ENCODE results near the gene PRUNE2.

The PRUNE2 gene

GRCh38 chr9:76913467-76913866 lies 7.6 kb upstream of the PRUNE2 start:
- Mint-ChIP-seq H3K27me3 (ENCODE audit: low read depth) (peaks cover 20% of the 10 kb centered on the region), H3K27ac (no peak overlapping the region), H3K4me3 (no peak overlapping the region), H3K36me3 (ENCODE audit: low read depth) (no peaks in the 10 kb centered on the region), H3K4me1 (ENCODE audit: low read depth) (peaks cover 2% of the 10 kb centered on the region), H3K9me3 (no peaks in the 10 kb centered on the region)

GRCh38 chr9:76912636-76913275 lies 6.8 kb upstream of the PRUNE2 start:
- no peak overlapping the region for H3K27ac Mint-ChIP-seq
- no peak overlapping the region for H3K4me3 Mint-ChIP-seq
- peaks cover 2% of the 10 kb centered on the region for H3K4me1 Mint-ChIP-seq (ENCODE audit: low read depth)
- no peaks in the 10 kb centered on the region for H3K36me3 Mint-ChIP-seq (ENCODE audit: low read depth)
- H3K9me3 Mint-ChIP-seq = no peaks in the 10 kb centered on the region
- H3K27me3 Mint-ChIP-seq (ENCODE audit: low read depth) = peaks cover 25% of the 10 kb centered on the region

GRCh38 chr9:76911971-76912370 lies 6.1 kb upstream of the PRUNE2 start:
- H3K9me3 Mint-ChIP-seq = no peaks in the 10 kb centered on the region
- H3K4me3 Mint-ChIP-seq = no peak overlapping the region
- H3K36me3 Mint-ChIP-seq (ENCODE audit: low read depth) = no peaks in the 10 kb centered on the region
- peaks cover 33% of the 10 kb centered on the region for H3K27me3 Mint-ChIP-seq (ENCODE audit: low read depth)
- peaks cover 2% of the 10 kb centered on the region for H3K4me1 Mint-ChIP-seq (ENCODE audit: low read depth)
- H3K27ac Mint-ChIP-seq = no peak overlapping the region

- Mint-ChIP-seq H3K9me3 (no peaks in the 10 kb centered on the region), H3K27me3 (ENCODE audit: low read depth) (peaks cover 41% of the 10 kb centered on the region), H3K4me1 (ENCODE audit: low read depth) (peaks cover 2% of the 10 kb centered on the region), H3K27ac (no peak overlapping the region), H3K36me3 (ENCODE audit: low read depth) (no peaks in the 10 kb centered on the region), H3K4me3 (no peak overlapping the region)
Observed at GRCh38 chr9:76910861-76911260, 4.9 kb upstream of the PRUNE2 start.

GRCh38 chr9:76906647-76906975 lies 697 bp upstream of the PRUNE2 start:
- H3K27me3 Mint-ChIP-seq (ENCODE audit: low read depth) = peaks cover 64% of the 10 kb centered on the region
- no peak overlapping the region for H3K27ac Mint-ChIP-seq
- H3K9me3 Mint-ChIP-seq = no peaks in the 10 kb centered on the region
- H3K36me3 Mint-ChIP-seq (ENCODE audit: low read depth) = no peaks in the 10 kb centered on the region
- H3K4me1 Mint-ChIP-seq (ENCODE audit: low read depth) = no peaks in the 10 kb centered on the region
- no peak overlapping the region for H3K4me3 Mint-ChIP-seq

GRCh38 chr9:76904661-76905457 lies 1.1 kb downstream of the PRUNE2 start:
- Mint-ChIP-seq H3K27me3 (ENCODE audit: low read depth) (peaks cover 66% of the 10 kb centered on the region), H3K4me3 (no peak overlapping the region), H3K36me3 (ENCODE audit: low read depth) (no peaks in the 10 kb centered on the region), H3K4me1 (ENCODE audit: low read depth) (no peaks in the 10 kb centered on the region), H3K27ac (no peak overlapping the region), H3K9me3 (no peaks in the 10 kb centered on the region)

GRCh38 chr9:76902395-76902794 lies 3.5 kb downstream of the PRUNE2 start:
- Mint-ChIP-seq H3K27ac (no peak overlapping the region), H3K27me3 (ENCODE audit: low read depth) (peaks cover 49% of the 10 kb centered on the region), H3K36me3 (ENCODE audit: low read depth) (no peaks in the 10 kb centered on the region), H3K4me3 (no peak overlapping the region), H3K9me3 (no peaks in the 10 kb centered on the region), H3K4me1 (ENCODE audit: low read depth) (no peaks in the 10 kb centered on the region)

GRCh38 chr9:76901801-76902200 lies 4.1 kb downstream of the PRUNE2 start:
- no peak overlapping the region for H3K4me3 Mint-ChIP-seq
- no peaks in the 10 kb centered on the region for H3K36me3 Mint-ChIP-seq (ENCODE audit: low read depth)
- H3K27ac Mint-ChIP-seq = no peak overlapping the region
- H3K27me3 Mint-ChIP-seq (ENCODE audit: low read depth) = peaks cover 43% of the 10 kb centered on the region
- H3K4me1 Mint-ChIP-seq (ENCODE audit: low read depth) = no peaks in the 10 kb centered on the region
- no peaks in the 10 kb centered on the region for H3K9me3 Mint-ChIP-seq

- Mint-ChIP-seq H3K27ac (no peak overlapping the region), H3K9me3 (no peaks in the 10 kb centered on the region), H3K4me3 (no peak overlapping the region), H3K4me1 (ENCODE audit: low read depth) (no peaks in the 10 kb centered on the region), H3K27me3 (ENCODE audit: low read depth) (peaks cover 38% of the 10 kb centered on the region), H3K36me3 (ENCODE audit: low read depth) (no peaks in the 10 kb centered on the region)
Observed at GRCh38 chr9:76900884-76901440, 5.0 kb downstream of the PRUNE2 start.

- Mint-ChIP-seq H3K4me1 (ENCODE audit: low read depth) (no peaks in the 10 kb centered on the region), H3K36me3 (ENCODE audit: low read depth) (no peaks in the 10 kb centered on the region), H3K27me3 (ENCODE audit: low read depth) (peaks cover 18% of the 10 kb centered on the region), H3K4me3 (no peak overlapping the region), H3K9me3 (no peaks in the 10 kb centered on the region), H3K27ac (no peak overlapping the region)
Observed at GRCh38 chr9:76898786-76899185, 7.1 kb downstream of the PRUNE2 start.

- Mint-ChIP-seq H3K4me1 (ENCODE audit: low read depth) (no peaks in the 10 kb centered on the region), H3K36me3 (ENCODE audit: low read depth) (no peaks in the 10 kb centered on the region), H3K4me3 (no peak overlapping the region), H3K9me3 (no peaks in the 10 kb centered on the region), H3K27me3 (ENCODE audit: low read depth) (peaks cover 18% of the 10 kb centered on the region), H3K27ac (no peak overlapping the region)
Observed at GRCh38 chr9:76897804-76898525, 7.9 kb downstream of the PRUNE2 start.

- Mint-ChIP-seq H3K36me3 (ENCODE audit: low read depth) (no peaks in the 10 kb centered on the region), H3K27ac (no peak overlapping the region), H3K27me3 (ENCODE audit: low read depth) (peaks cover 3% of the 10 kb centered on the region), H3K4me1 (ENCODE audit: low read depth) (no peaks in the 10 kb centered on the region), H3K4me3 (no peak overlapping the region), H3K9me3 (no peaks in the 10 kb centered on the region)
Observed at GRCh38 chr9:76896035-76896434, 9.9 kb downstream of the PRUNE2 start.

GRCh38 chr9:76895186-76895585 lies 10.7 kb downstream of the PRUNE2 start:
- Mint-ChIP-seq H3K36me3 (ENCODE audit: low read depth) (no peaks in the 10 kb centered on the region), H3K27ac (no peak overlapping the region), H3K4me3 (no peak overlapping the region), H3K4me1 (ENCODE audit: low read depth) (no peaks in the 10 kb centered on the region), H3K27me3 (ENCODE audit: low read depth) (peaks cover 3% of the 10 kb centered on the region), H3K9me3 (no peaks in the 10 kb centered on the region)

GRCh38 chr9:76894198-76894597 lies 11.7 kb downstream of the PRUNE2 start:
- no peaks in the 10 kb centered on the region for H3K36me3 Mint-ChIP-seq (ENCODE audit: low read depth)
- H3K9me3 Mint-ChIP-seq = no peaks in the 10 kb centered on the region
- no peak overlapping the region for H3K4me3 Mint-ChIP-seq
- no peak overlapping the region for H3K27ac Mint-ChIP-seq
- peaks cover 3% of the 10 kb centered on the region for H3K27me3 Mint-ChIP-seq (ENCODE audit: low read depth)
- H3K4me1 Mint-ChIP-seq (ENCODE audit: low read depth) = no peaks in the 10 kb centered on the region

Data from T-helper 1 cell treated with Interleukin-12 subunit alpha and Interleukin-12 subunit beta and Interleukin-4 antibody, amounts not matched to agents 30 μg/mL and 1 μg/mL, for 36 hours (primary cell).